Measurements from ENCODE around the gene MACO1.
"Not testable (repeated sequence)": the region's sequence is repeated elsewhere in the genome, so short reads cannot be mapped to it uniquely, and the experiment has no call there.

MACO1 gene

DNA sequence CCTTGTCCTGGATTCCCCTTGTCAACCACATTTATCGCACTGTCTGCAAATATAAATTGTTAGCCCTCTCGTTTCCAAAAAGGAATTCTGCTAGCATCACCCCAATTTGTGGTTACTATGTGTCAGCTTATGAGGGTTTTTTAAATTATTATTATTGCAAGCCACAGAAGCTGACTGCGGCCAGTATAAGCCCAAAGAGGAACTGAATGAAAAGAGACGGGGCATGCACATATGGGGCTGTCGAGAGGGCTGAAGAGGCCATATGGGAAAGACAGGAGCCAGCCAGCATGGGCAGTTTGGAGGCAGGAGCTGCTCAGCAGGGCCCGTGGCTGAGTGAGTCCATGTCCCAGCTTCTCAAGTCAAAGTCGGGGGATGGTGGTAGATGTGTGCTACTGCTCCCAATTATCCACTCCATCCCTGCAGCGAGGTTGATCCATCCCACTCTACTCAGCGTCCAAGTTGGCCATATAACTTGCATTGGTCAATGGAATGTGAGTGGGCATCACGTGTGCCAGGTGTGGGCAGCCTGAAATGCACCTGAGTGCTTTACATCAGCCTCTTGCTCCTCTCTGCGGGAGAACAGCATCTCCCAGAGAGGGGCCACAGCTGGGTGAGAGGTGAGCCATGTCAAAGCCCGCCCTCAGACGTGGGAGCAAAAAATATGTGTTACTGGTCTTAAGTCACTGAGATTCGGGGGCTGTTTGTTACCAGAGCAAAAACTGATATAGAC, 75.1 kb downstream of the MACO1 start:
- Histone ChIP-seq H3K9me3 (ENCODE audit: low read length) (no peaks in the 10 kb centered on the region), H3K79me2 (ENCODE audit: insufficient read depth, low read length) (no peaks in the 10 kb centered on the region), H3K36me3 (ENCODE audit: insufficient read depth, low read length) (peaks cover 6% of the 10 kb centered on the region; the same call in 1 of the 2 replicates), H3K4me1 (ENCODE audit: insufficient read depth, low read length, severe bottlenecking) (no peaks in the 10 kb centered on the region), H4K20me1 (ENCODE audit: insufficient read depth, low read length) (no peaks in the 10 kb centered on the region), H3K4me3 (ENCODE audit: low read depth, low read length, poor library complexity, severe bottlenecking) (no peak overlapping the region), H3F3A (ENCODE audit: insufficient read depth, low read length) (no peaks in the 10 kb centered on the region), H3K27me3 (ENCODE audit: insufficient read depth, low read length) (no peaks in the 10 kb centered on the region), H3K4me2 (ENCODE audit: low read length) (no peak overlapping the region), H2AFZ (ENCODE audit: low read length) (no peak overlapping the region), H3K27ac (ENCODE audit: low read depth, low read length, poor library complexity, severe bottlenecking) (no peak overlapping the region), H3K9me2 (ENCODE audit: low read depth, low read length) (no peaks in the 10 kb centered on the region), H3K9ac (ENCODE audit: low read length) (no peak overlapping the region)
- TF ChIP-seq EZH2 (IDR thresholded peaks at IDR 0.05; ENCODE audit: borderline replicate concordance, low read length): no peak
- TF ChIP-seq, protein P1, sequence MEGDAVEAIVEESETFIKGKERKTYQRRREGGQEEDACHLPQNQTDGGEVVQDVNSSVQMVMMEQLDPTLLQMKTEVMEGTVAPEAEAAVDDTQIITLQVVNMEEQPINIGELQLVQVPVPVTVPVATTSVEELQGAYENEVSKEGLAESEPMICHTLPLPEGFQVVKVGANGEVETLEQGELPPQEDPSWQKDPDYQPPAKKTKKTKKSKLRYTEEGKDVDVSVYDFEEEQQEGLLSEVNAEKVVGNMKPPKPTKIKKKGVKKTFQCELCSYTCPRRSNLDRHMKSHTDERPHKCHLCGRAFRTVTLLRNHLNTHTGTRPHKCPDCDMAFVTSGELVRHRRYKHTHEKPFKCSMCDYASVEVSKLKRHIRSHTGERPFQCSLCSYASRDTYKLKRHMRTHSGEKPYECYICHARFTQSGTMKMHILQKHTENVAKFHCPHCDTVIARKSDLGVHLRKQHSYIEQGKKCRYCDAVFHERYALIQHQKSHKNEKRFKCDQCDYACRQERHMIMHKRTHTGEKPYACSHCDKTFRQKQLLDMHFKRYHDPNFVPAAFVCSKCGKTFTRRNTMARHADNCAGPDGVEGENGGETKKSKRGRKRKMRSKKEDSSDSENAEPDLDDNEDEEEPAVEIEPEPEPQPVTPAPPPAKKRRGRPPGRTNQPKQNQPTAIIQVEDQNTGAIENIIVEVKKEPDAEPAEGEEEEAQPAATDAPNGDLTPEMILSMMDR (IDR thresholded peaks at IDR 0.05; ENCODE audit: low read length): no peak

DNA sequence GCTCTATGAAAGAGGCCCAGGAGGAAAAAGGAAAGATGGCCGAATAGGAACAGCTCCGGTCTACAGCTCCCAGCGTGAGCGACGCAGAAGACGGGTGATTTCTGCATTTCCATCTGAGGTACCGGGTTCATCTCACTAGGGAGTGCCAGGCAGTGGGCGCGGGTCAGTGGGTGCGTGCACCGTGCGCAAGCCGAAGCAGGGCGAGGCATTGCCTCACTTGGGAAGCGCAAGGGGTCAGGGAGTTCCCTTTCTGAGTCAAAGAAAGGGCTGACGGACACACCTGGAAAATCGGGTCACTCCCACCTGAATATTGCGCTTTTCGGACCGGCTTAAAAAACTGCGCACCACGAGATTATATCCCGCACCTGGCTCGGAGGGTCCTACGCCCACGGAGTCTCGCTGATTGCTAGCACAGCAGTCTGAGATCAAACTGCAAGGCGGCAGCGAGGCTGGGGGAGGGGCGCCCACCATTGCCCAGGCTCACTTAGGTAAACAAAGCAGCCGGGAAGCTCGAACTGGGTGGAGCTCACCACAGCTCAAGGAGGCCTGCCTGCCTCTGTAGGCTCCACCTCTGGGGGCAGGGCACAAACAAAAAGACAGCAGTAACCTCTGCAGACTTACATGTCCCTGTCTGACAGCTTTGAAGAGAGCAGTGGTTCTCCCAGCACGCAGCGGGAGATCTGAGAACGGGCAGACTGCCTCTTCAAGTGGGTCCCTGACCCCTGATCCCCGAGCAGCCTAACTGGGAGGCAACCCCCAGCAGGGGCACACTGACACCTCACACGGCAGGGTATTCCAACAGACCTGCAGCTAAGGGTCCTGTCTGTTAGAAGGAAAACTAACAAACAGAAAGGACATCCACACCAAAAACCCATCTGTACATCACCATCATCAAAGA, 76.1 kb downstream of the MACO1 start:
- not testable (repeated sequence) for H3K4me3 ChIP-seq (ENCODE audit: low read depth, low read length, poor library complexity, severe bottlenecking); H3K27me3 ChIP-seq (ENCODE audit: insufficient read depth, low read length); H2AFZ ChIP-seq (ENCODE audit: low read length); H3F3A ChIP-seq (ENCODE audit: insufficient read depth, low read length); H3K9me3 ChIP-seq (ENCODE audit: low read length); H3K36me3 ChIP-seq (ENCODE audit: insufficient read depth, low read length); H3K9ac ChIP-seq (ENCODE audit: low read length); H3K27ac ChIP-seq (ENCODE audit: low read depth, low read length, poor library complexity, severe bottlenecking); H3K9me2 ChIP-seq (ENCODE audit: low read depth, low read length); H3K4me2 ChIP-seq (ENCODE audit: low read length); H4K20me1 ChIP-seq (ENCODE audit: insufficient read depth, low read length); H3K4me1 ChIP-seq (ENCODE audit: insufficient read depth, low read length, severe bottlenecking); H3K79me2 ChIP-seq (ENCODE audit: insufficient read depth, low read length)

DNA sequence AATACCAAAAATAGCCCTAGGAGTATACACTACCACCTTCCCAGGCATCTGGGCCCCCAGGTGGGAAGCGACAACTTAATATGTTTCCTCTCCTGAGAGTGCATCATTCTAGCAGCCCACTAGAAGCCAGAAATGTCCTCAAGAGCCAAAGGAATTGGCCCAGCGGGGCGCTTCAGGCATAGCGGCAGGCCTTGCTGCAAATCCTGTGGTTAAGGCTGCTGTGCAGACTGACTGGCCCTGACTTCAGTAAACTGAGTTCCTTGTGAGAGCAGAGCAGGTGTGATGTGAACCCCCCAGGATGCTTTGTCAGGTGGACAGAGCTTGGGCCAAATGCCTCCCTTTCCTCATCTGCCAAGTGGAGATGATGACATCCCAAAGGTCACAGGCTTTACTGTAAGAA, 83.0 kb downstream of the MACO1 start:
- no peaks in the 10 kb centered on the region for H3F3A ChIP-seq (ENCODE audit: insufficient read depth, low read length)
- H3K4me3 ChIP-seq (ENCODE audit: low read depth, low read length, poor library complexity, severe bottlenecking): no peak overlapping the region
- H3K9ac ChIP-seq (ENCODE audit: low read length): no peak overlapping the region
- H3K4me1 ChIP-seq (ENCODE audit: insufficient read depth, low read length, severe bottlenecking): no peaks in the 10 kb centered on the region
- H3K79me2 ChIP-seq (ENCODE audit: insufficient read depth, low read length): no peaks in the 10 kb centered on the region
- H3K4me2 ChIP-seq (ENCODE audit: low read length): no peak overlapping the region
- TF ChIP-seq, protein P1 (IDR thresholded peaks at IDR 0.05; ENCODE audit: low read length): no peak
- no peak for TF ChIP-seq EZH2 (IDR thresholded peaks at IDR 0.05; ENCODE audit: borderline replicate concordance, low read length)
- H2AFZ ChIP-seq (ENCODE audit: low read length): no peak overlapping the region
- no peaks in the 10 kb centered on the region for H3K9me2 ChIP-seq (ENCODE audit: low read depth, low read length)
- no peaks in the 10 kb centered on the region for H3K36me3 ChIP-seq (ENCODE audit: insufficient read depth, low read length)
- H3K27ac ChIP-seq (ENCODE audit: low read depth, low read length, poor library complexity, severe bottlenecking): no peak overlapping the region
- no peaks in the 10 kb centered on the region; the same call in 1 of the 2 replicates for H3K27me3 ChIP-seq (ENCODE audit: insufficient read depth, low read length)
- H4K20me1 ChIP-seq (ENCODE audit: insufficient read depth, low read length): no peaks in the 10 kb centered on the region
- H3K9me3 ChIP-seq (ENCODE audit: low read length): no peaks in the 10 kb centered on the region
